HEK293T (cell line): ENCODE measurements around the gene SNRPE.
"Not testable (repeated sequence)": the region's sequence is repeated elsewhere in the genome, so short reads cannot be mapped to it uniquely, and the experiment has no call there.

Source experiments
- CTCF ChIA-PET: fragments of 350-600 bp; formaldehyde crosslinking; extraction: SDS; loops from one replicate; lab custom pipeline; 2021; ENCODE audit warnings: antibody characterized with exemption, inconsistent platforms; lab: Yijun Ruan, JAX
- POLR2A ChIA-PET: fragments of 350-600 bp; formaldehyde crosslinking; extraction: SDS; loops from one replicate; lab custom pipeline; 2020; ENCODE audit warnings: antibody characterized with exemption, inconsistent platforms; lab: Yijun Ruan, JAX
- DNase-seq: peaks from one replicate; pipeline ENCODE4 v3.0.0; 2012; ENCODE audit warnings: mixed read lengths; ENCODE audit errors: extremely low spot score
- ARNT ChIP-seq: fragments of 450-650 bp; IDR thresholded peaks from 2 replicates; pipeline ENCODE4 v1.6.1; 2017; ENCODE audit warnings: mild to moderate bottlenecking
- BHLHE40 ChIP-seq: fragments of 450-650 bp; IDR thresholded peaks from 2 replicates; pipeline ENCODE4 v1.6.1; 2016; ENCODE audit warnings: mild to moderate bottlenecking, moderate library complexity, borderline replicate concordance
- CTBP1 ChIP-seq: fragments of 450-650 bp; IDR thresholded peaks from 2 replicates; pipeline ENCODE4 v1.6.1; 2016; ENCODE audit warnings: borderline replicate concordance
- ELF4 ChIP-seq: fragments of 450-650 bp; IDR thresholded peaks from 2 replicates; pipeline ENCODE4 v1.6.1; 2017; ENCODE audit warnings: antibody characterized with exemption
- FOXA1 ChIP-seq: fragments of 450-650 bp; IDR thresholded peaks from 2 replicates; pipeline ENCODE4 v1.6.1; 2016; ENCODE audit warnings: mild to moderate bottlenecking
- FOXK2 ChIP-seq: fragments of 450-650 bp; IDR thresholded peaks from 2 replicates; pipeline ENCODE4 v1.6.1; 2016; ENCODE audit warnings: mild to moderate bottlenecking
- FOXM1 ChIP-seq: fragments of 450-650 bp; IDR thresholded peaks from 2 replicates; pipeline ENCODE4 v1.6.1; 2017; ENCODE audit warnings: mild to moderate bottlenecking, borderline replicate concordance
- HDGF ChIP-seq: fragments of 450-650 bp; IDR thresholded peaks from 2 replicates; pipeline ENCODE4 v1.6.1; 2017; ENCODE audit warnings: antibody characterized with exemption, borderline replicate concordance
- L3MBTL2 ChIP-seq: fragments of 450-650 bp; conservative IDR thresholded peaks from 2 replicates; pipeline ENCODE4 v1.6.1; 2016; ENCODE audit warnings: mild to moderate bottlenecking
- LEF1 ChIP-seq: fragments of 450-650 bp; IDR thresholded peaks from 2 replicates; pipeline ENCODE4 v1.6.1; 2017; ENCODE audit warnings: mild to moderate bottlenecking, borderline replicate concordance
- NFRKB ChIP-seq: fragments of 450-650 bp; IDR thresholded peaks from 2 replicates; pipeline ENCODE4 v1.6.1; 2016; ENCODE audit warnings: mild to moderate bottlenecking, moderate library complexity
- PKNOX1 ChIP-seq: fragments of 450-650 bp; IDR thresholded peaks from 2 replicates; pipeline ENCODE4 v1.6.1; 2016
- SP1 ChIP-seq: fragments of 450-650 bp; IDR thresholded peaks from 2 replicates; pipeline ENCODE4 v1.6.1; 2017
- SUZ12 ChIP-seq: fragments of 450-650 bp; IDR thresholded peaks from 2 replicates; pipeline ENCODE4 v1.6.1; 2016; ENCODE audit warnings: mild to moderate bottlenecking
- TARDBP ChIP-seq: fragments of 450-650 bp; IDR thresholded peaks from 2 replicates; pipeline ENCODE4 v1.6.1; 2016
- ZNF384 ChIP-seq: fragments of 450-650 bp; IDR thresholded peaks from 2 replicates; pipeline ENCODE4 v1.6.1; 2016

SNRPE gene

DNA sequence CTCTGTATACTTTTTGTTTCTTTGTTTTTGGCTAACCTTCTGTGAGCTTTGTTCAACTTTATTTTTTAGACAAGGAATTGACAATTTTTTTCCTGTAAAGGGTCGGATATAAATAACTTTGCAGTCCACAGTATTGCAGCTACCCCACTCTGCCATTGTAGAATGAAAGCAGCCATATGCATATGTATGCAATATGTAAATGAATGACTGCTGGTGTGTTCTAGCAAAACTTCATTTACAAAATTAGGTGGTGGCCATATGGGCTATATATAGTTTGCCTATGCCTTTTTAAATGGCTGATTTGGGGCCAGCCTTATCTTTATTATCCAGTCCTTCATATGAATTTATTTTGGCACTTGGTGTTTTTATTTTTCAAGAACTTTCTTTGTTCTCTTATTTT lies 18.0 kb upstream of the SNRPE start:
- no peak for DNase-seq
- ChIA-PET POLR2A (no interaction called here), CTCF (no interaction called here)
- TF ChIP-seq ARNT (no peak), FOXA1 (no peak), TARDBP (no peak), L3MBTL2 (no peak), CTBP1 (no peak), FOXK2 (no peak), ELF4 (no peak), HDGF (no peak), SP1 (no peak), BHLHE40 (no peak), LEF1 (no peak), ZNF384 (no peak), PKNOX1 (no peak), FOXM1 (no peak)

DNA sequence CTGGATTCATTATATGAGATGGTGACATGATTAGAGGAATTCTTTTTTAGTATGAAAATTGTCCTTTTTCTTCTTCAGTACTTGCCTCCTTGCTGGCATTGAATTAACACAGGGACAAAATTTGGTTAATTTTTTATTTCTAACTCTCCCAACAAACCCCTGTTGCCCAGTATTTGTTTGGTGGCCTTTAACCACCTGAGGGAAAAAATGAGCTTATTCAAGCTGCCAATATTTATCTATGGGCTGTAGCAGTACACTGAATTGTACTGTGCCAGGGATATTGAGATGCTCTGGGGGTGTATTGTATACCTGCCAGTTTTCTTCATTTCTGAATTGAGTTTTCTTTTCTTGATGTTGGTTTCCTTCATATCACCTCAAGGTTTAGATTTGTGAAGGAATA lies 8.3 kb upstream of the SNRPE start:
- POLR2A ChIA-PET, DNase-seq, CTCF ChIA-PET: not testable (repeated sequence)

GRCh38 chr1:203858055-203858454 lies 3.3 kb upstream of the SNRPE start:
- TF ChIP-seq ELF4, result no peak
- TF ChIP-seq FOXA1, result no peak
- no peak for TF ChIP-seq TARDBP
- no peak for TF ChIP-seq HDGF
- no peak for TF ChIP-seq L3MBTL2
- no peak for TF ChIP-seq FOXK2
- no peak for TF ChIP-seq BHLHE40
- TF ChIP-seq PKNOX1, result no peak
- no peak for TF ChIP-seq LEF1
- ChIA-PET POLR2A (no interaction called here), CTCF (interaction anchor here (0.6 to 1.3 kb wide), 3 partner anchors 13 to 372 kb away, joined by 3 to 4 read pairs (median 4); no protein-coding TSS in a partner anchor)
- no peak for DNase-seq

- TF ChIP-seq CTBP1 (no peak), SUZ12 (no peak), ZNF384 (peak; percentile 23; the same call in 1 of the 2 replicates), FOXM1 (no peak), LEF1 (no peak), HDGF (no peak)
- CTCF ChIA-PET, result interaction anchor here (0.6 to 1.6 kb wide), 5 partner anchors 12 to 591 kb away, joined by 3 to 6 read pairs (median 4); no protein-coding TSS in a partner anchor
- no peak for DNase-seq
- POLR2A ChIA-PET, result no interaction called here
These were observed 2.4 kb upstream of the SNRPE start for GRCh38 chr1:203858975-203859374.

DNA sequence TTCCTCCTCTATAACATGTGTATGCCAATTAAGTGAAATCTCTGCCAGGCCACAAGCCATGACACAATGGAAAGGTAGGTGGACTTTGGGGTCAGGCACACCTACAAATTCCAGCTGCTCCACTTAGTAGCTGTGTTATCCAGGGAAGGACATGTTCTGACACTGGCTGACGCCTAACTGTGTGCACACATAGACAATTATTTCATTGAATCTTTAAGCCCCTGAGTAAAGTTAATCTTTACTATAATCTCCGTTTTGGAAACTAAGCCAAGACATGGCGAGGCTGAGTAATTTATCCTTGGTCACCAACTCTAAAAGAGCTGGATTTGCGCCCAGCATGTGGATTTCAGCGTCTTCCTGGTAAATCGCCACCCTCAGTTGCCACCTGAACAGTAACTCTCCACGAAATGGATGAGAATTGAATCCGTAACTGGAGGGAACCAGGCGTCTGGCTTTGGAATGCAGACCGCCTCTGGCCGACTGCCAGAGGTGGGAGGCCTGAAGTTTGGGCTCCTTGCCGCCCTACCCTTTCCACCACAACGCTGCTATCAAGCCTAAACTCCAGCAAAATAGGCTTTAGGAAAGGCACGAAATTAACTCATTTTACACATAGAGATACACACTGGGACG lies 888 bp upstream of the SNRPE start:
- peak; percentile 19 for DNase-seq
- ChIA-PET CTCF (interaction anchor here (0.8 to 1.6 kb wide), 2 partner anchors 13 to 269 kb away, joined by 3 read pairs; no protein-coding TSS in a partner anchor), POLR2A (no interaction called here)
- TF ChIP-seq FOXA1, result no peak

DNA sequence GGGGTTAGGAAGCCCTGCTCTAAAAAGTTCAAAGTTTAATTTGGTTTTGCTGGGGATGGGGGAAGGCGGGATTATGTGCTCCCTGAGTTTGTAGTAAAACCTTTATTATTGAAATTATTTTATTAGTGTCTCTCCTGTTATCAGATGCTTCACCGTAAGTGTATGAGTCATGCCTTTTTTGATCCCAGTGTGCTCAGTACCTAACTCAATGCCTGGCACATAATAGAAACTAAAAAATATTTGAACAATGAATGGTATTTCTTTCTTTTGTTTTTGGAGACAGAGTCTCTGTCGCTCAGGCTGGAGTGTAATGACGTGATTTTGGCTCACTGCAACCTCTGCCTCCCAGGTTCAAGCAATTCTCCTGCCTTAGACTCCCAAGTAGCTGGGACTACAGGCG lies 6.4 kb downstream of the SNRPE start:
- TF ChIP-seq BHLHE40 (no peak), CTBP1 (no peak), TARDBP (no peak), FOXM1 (no peak), HDGF (no peak), FOXK2 (no peak), ARNT (no peak), LEF1 (no peak), NFRKB (no peak), SP1 (no peak), PKNOX1 (no peak), ELF4 (no peak), ZNF384 (no peak), FOXA1 (no peak), SUZ12 (no peak), L3MBTL2 (no peak)
- DNase-seq, result no peak
- ChIA-PET CTCF (no interaction called here), POLR2A (no interaction called here)

- ChIA-PET POLR2A (no interaction called here), CTCF (interaction anchor here (4.4 kb wide), 1 partner anchor 258 kb away, joined by 27 read pairs; no protein-coding TSS in a partner anchor)
- TF ChIP-seq BHLHE40 (no peak), HDGF (no peak), FOXM1 (no peak)
- no peak for DNase-seq
These were observed 8.8 kb downstream of the SNRPE start for GRCh38 chr1:203870245-203870644.
